ENCODE data around the gene ADGRF1.

- no peak for TF ChIP-seq CTCF (IDR thresholded peaks at IDR 0.05; ENCODE audit: low read depth, low read length, poor library complexity, severe bottlenecking)
- no peak for TF ChIP-seq EZH2phosphoT487 (IDR thresholded peaks at IDR 0.05; ENCODE audit: borderline replicate concordance, low read length)
Measured at GRCh38 chr6:47004463-47004862, 37.7 kb downstream of the ADGRF1 start.

All from DOHH2 (cell line).